H1 (cell line): ENCODE results near the gene SIK2. TPM values are rescaled to one million over a fixed set of nuclear protein-coding genes. Genes with fewer than 3 reads are reported as not detected.

Source experiments
- CTCF ChIA-PET: fragments of 300-600 bp; sonication (Branson Sonifier 250); formaldehyde crosslinking; loops from one replicate; lab custom pipeline; 2021; ENCODE audit not compliant: partially characterized antibody; lab: Charles Lee
- POLR2A ChIA-PET: fragments of 300-600 bp; sonication (Branson Sonifier 250); formaldehyde crosslinking; loops from one replicate; lab custom pipeline; 2021; ENCODE audit warnings: inconsistent platforms; ENCODE audit not compliant: partially characterized antibody; lab: Charles Lee
- DNase-seq, 2 experiments: peaks; one replicate each; pipeline versions ENCODE4 v3.0.0 to v3.0.0-alpha.2; 2010 to 2022; ENCODE audit warnings: low spot score in 2 of 2, low read depth in 1 of 2, mixed read lengths in 1 of 2
- FAIRE-seq: peaks from 2 replicates; lab custom pipeline; 2011; peaks lifted over from hg19 to GRCh38; lab: Jason Lieb, UNC
- H2AFZ ChIP-seq: 2 replicates; pipeline ENCODE4 v1.8.1; 2012; ENCODE audit warnings: low read length, inconsistent platforms
- H2AK5ac ChIP-seq: 2 replicates; pipeline ENCODE4 v1.6.1; 2013; ENCODE audit warnings: low read depth, low read length
- H2BK120ac ChIP-seq: replicated peaks from 2 replicates; pipeline ENCODE3; 2013; ENCODE audit warnings: low read depth, low read length, inconsistent platforms
- H2BK12ac ChIP-seq: 2 replicates; pipeline ENCODE4 v1.6.1; 2013; ENCODE audit warnings: low read depth, low read length
- H2BK15ac ChIP-seq: 2 replicates; pipeline ENCODE4 v1.6.1; 2013; ENCODE audit warnings: low read length
- H2BK20ac ChIP-seq: 2 replicates; pipeline ENCODE4 v1.6.1; 2013; ENCODE audit warnings: low read length
- H2BK5ac ChIP-seq: 2 replicates; pipeline ENCODE4 v1.6.1; 2013; ENCODE audit warnings: low read depth, low read length
- H3K14ac ChIP-seq: 2 replicates; pipeline ENCODE4 v1.6.1; 2013; ENCODE audit warnings: inconsistent platforms; ENCODE audit not compliant: insufficient read length
- H3K18ac ChIP-seq: 2 replicates; pipeline ENCODE4 v1.6.1; 2013; ENCODE audit warnings: low read length; ENCODE audit errors: extremely low read depth
- H3K23ac ChIP-seq: 2 replicates; pipeline ENCODE4 v1.6.1; 2013; ENCODE audit warnings: inconsistent platforms; ENCODE audit not compliant: insufficient read length
- H3K23me2 ChIP-seq: 2 replicates; pipeline ENCODE4 v1.6.1; 2013; ENCODE audit warnings: low read depth, low read length
- H3K27ac ChIP-seq: 2 replicates; pipeline ENCODE4 v1.6.1; 2011; ENCODE audit warnings: low read depth, low read length, inconsistent platforms
- H3K27me3 ChIP-seq, 4 experiments: replicated peaks in 1 of 4; 1 replicate in 1 of 4; 2 replicates in 3 of 4; pipeline versions ENCODE4 v1.6.1 to v1.8.1; 2011 to 2013; ENCODE audit warnings: low read length in 3 of 4, mild to moderate bottlenecking in 3 of 4, inconsistent platforms in 2 of 4, mixed read lengths in 2 of 4, moderate library complexity in 1 of 4; ENCODE audit not compliant: control insufficient read depth in 3 of 4, insufficient read depth in 3 of 4; ENCODE audit errors: extremely low read depth in 1 of 4
- H3K36me3 ChIP-seq, 4 experiments: 2 replicates each; pipeline versions ENCODE4 v1.6.1 to v1.8.1; 2011 to 2013; ENCODE audit warnings: mild to moderate bottlenecking in 4 of 4, low read length in 3 of 4, moderate library complexity in 2 of 4, control low read depth in 1 of 4, inconsistent platforms in 1 of 4; ENCODE audit not compliant: insufficient read depth in 4 of 4, control insufficient read depth in 2 of 4
- H3K4ac ChIP-seq: replicated peaks from 2 replicates; pipeline ENCODE3; 2013; ENCODE audit warnings: low read length, low read depth, mixed read lengths, inconsistent platforms; ENCODE audit not compliant: insufficient read length
- H3K4me1 ChIP-seq, 4 experiments: replicated peaks in 1 of 4; 1 replicate in 1 of 4; 2 replicates in 3 of 4; pipeline versions ENCODE4 v1.6.1 to v1.8.1; 2011 to 2013; ENCODE audit warnings: low read length in 3 of 4, inconsistent platforms in 2 of 4, mixed read lengths in 1 of 4; ENCODE audit not compliant: insufficient read depth in 4 of 4, control insufficient read depth in 3 of 4
- H3K4me2 ChIP-seq, 2 experiments: 2 replicates each; pipeline versions ENCODE4 v1.6.1 to v1.8.1; 2011 to 2013; ENCODE audit warnings: low read depth in 2 of 2, low read length in 2 of 2, control low read depth in 1 of 2, inconsistent platforms in 1 of 2, mild to moderate bottlenecking in 1 of 2; ENCODE audit not compliant: insufficient read depth in 1 of 2
- H3K4me3 ChIP-seq, 4 experiments: fragments of 200-600, 300-600 bp in 1 of 4; sonication (generic), shearing (Covaris generic), sonication (Bioruptor Twin) in 1 of 4; 2 replicates each; pipeline versions ENCODE4 v1.5.1 to v1.8.1; 2011 to 2016; ENCODE audit warnings: low read length in 4 of 4, low read depth in 3 of 4, control low read depth in 2 of 4, inconsistent platforms in 2 of 4, mild to moderate bottlenecking in 2 of 4, mixed read lengths in 1 of 4, moderate library complexity in 1 of 4; ENCODE audit not compliant: insufficient read depth in 2 of 4; ENCODE audit errors: extremely low read depth in 1 of 4
- H3K56ac ChIP-seq: replicated peaks from 2 replicates; pipeline ENCODE3; 2013; ENCODE audit warnings: low read depth, mild to moderate bottlenecking, mixed read lengths, low read length, inconsistent platforms; ENCODE audit not compliant: insufficient read length
- H3K79me1 ChIP-seq: 2 replicates; pipeline ENCODE4 v1.6.1; 2013; ENCODE audit warnings: low read depth, low read length, control low read depth
- H3K79me2 ChIP-seq, 2 experiments: 2 replicates each; pipeline versions ENCODE4 v1.6.1 to v1.8.1; 2012 to 2013; ENCODE audit warnings: low read length in 2 of 2, mild to moderate bottlenecking in 2 of 2, inconsistent platforms in 1 of 2; ENCODE audit not compliant: insufficient read depth in 2 of 2, control insufficient read depth in 1 of 2
- H3K9ac ChIP-seq, 4 experiments: replicated peaks in 1 of 4; 1 replicate in 1 of 4; 2 replicates in 3 of 4; pipeline versions ENCODE4 v1.6.1 to v1.8.1; 2011 to 2013; ENCODE audit warnings: low read depth in 3 of 4, low read length in 3 of 4, control low read depth in 2 of 4, mild to moderate bottlenecking in 2 of 4, moderate library complexity in 2 of 4, inconsistent platforms in 1 of 4; ENCODE audit errors: extremely low read depth in 1 of 4
- H3K9me3 ChIP-seq, 2 experiments: 2 replicates each; pipeline versions ENCODE4 v1.6.1 to v1.8.1; 2012 to 2013; ENCODE audit warnings: mild to moderate bottlenecking in 2 of 2, moderate library complexity in 2 of 2, control low read depth in 1 of 2, inconsistent platforms in 1 of 2, low read depth in 1 of 2, low read length in 1 of 2, mixed read lengths in 1 of 2; ENCODE audit not compliant: insufficient read depth in 2 of 2
- H4K20me1 ChIP-seq, 2 experiments: replicated peaks in 1 of 2; 2 replicates each; pipeline versions ENCODE3 to v1.8.1; 2011 to 2013; ENCODE audit warnings: inconsistent platforms in 2 of 2, low read length in 2 of 2, mild to moderate bottlenecking in 1 of 2; ENCODE audit not compliant: insufficient read depth in 2 of 2, control insufficient read depth in 1 of 2
- H4K5ac ChIP-seq: 2 replicates; pipeline ENCODE4 v1.6.1; 2013; ENCODE audit warnings: low read length, low read depth, mixed read lengths, inconsistent platforms; ENCODE audit not compliant: insufficient read length
- H4K8ac ChIP-seq: 2 replicates; pipeline ENCODE4 v1.8.0; 2013; ENCODE audit warnings: mild to moderate bottlenecking, moderate library complexity, low read length, inconsistent platforms; ENCODE audit not compliant: insufficient read depth; ENCODE audit errors: extremely low read depth
- H4K91ac ChIP-seq: replicated peaks from 2 replicates; pipeline ENCODE3; 2013; ENCODE audit warnings: low read length, mixed read lengths, inconsistent platforms; ENCODE audit not compliant: insufficient read length
- EGR1 ChIP-seq: IDR thresholded peaks from 2 replicates; pipeline ENCODE4 v1.6.1; 2011; ENCODE audit warnings: low read depth, low read length, borderline replicate concordance
- KDM4A ChIP-seq: IDR thresholded peaks from one replicate; pipeline ENCODE4 v1.7.1; 2012; ENCODE audit warnings: low read depth, mild to moderate bottlenecking, moderate library complexity, low read length, inconsistent platforms; ENCODE audit not compliant: severe bottlenecking
- RFX5 ChIP-seq: IDR thresholded peaks from 2 replicates; pipeline ENCODE4 v1.6.1; 2011; ENCODE audit warnings: low read depth, low read length, improper control_type of control experiment, borderline replicate concordance
- SP4 ChIP-seq: IDR thresholded peaks from 2 replicates; pipeline ENCODE4 v1.6.1; 2012; ENCODE audit warnings: low read length, inconsistent platforms
- TAF1 ChIP-seq: IDR thresholded peaks from 2 replicates; pipeline ENCODE4 v1.6.1; 2011; ENCODE audit warnings: mild to moderate bottlenecking, low read depth, low read length
- YY1 ChIP-seq: IDR thresholded peaks from 2 replicates; pipeline ENCODE4 v1.6.1; 2011; ENCODE audit warnings: low read depth, mild to moderate bottlenecking, low read length
- polyA plus RNA-seq, 7 experiments: library from polyadenylated mRNA; depleted of rRNA in 3 of 7; stranded (reverse) in 5 of 7; unstranded in 2 of 7; fragments of >200 nt in 5 of 7; fragments of 200-250 nt in 2 of 7; gene quantifications; 1 replicate in 5 of 7; 2 replicates in 1 of 7; 4 replicates in 1 of 7; pipeline versions ENCODE4 v1.2.1 to v1.2.3, GENCODE V29; 2011 to 2013; ENCODE audit warnings: missing spikeins in 2 of 7, mixed read lengths in 2 of 7
- total RNA-seq: library from RNA; stranded (reverse); fragmentation: NEBNext Ultra II Directional; extraction: Animal tissue kit (Norgen Biotek cat#: 25700); gene quantifications from 2 replicates; pipeline ENCODE4 v1.2.1, GENCODE V29; 2021

SIK2 gene
- total and polyA plus RNA-seq, 2 of the 8 experiments (the other 6 are each of a cell fraction or from before 2014, with no cell fraction given) = 8.8 to 11.2 TPM

DNA sequence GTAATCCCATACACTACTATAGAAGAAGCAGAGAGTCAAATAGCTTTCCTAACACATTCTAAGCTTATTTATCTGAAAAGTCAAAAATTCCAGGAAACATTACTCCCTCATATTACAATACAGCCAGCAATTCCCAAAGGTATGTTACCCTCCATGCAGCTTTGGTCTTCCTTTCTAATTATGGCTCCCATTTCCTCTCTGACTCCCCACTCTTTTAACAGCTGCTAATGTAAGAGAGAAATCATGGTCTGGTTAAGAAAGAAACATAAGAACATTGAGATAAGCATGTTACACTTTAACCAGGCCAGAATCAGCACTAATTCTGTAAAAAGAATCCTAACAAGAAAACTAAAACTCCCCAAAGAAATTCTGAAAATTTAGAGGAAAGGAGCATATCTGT lies 157.1 kb downstream of the SIK2 start:
- Histone ChIP-seq H3K27ac (no peak overlapping the region), H4K20me1 (peaks cover 3 to 4% of the 10 kb centered on the region in 2 experiments), H3K4me1 (peaks cover 0 to 2% (median 0%) of the 10 kb centered on the region in 4 experiments; a peak in 2 of 7 replicates), H3K9me3 (no peaks in the 10 kb centered on the region), H2BK5ac (no peak overlapping the region), H2BK12ac (no peak overlapping the region), H3K4ac (no peak overlapping the region), H3K14ac (no peak overlapping the region), H3K4me3 (no peak overlapping the region), H3K9ac (no peak overlapping the region), H4K5ac (no peak overlapping the region), H3K23ac (no peak overlapping the region), H3K23me2 (no peaks in the 10 kb centered on the region; the same call in 1 of the 2 replicates), H3K4me2 (no peak overlapping the region), H4K91ac (no peak overlapping the region), H3K79me1 (no peaks in the 10 kb centered on the region; the same call in 1 of the 2 replicates), H2AFZ (no peak overlapping the region), H3K56ac (no peak overlapping the region), H3K36me3 (peaks cover 3 to 67% (median 48%) of the 10 kb centered on the region in 4 experiments), H4K8ac (no peak overlapping the region), H2BK20ac (no peak overlapping the region), H3K79me2 (peaks cover 0 to 14% of the 10 kb centered on the region in 2 experiments; a peak in 2 of 4 replicates), H2BK15ac (no peak overlapping the region), H2AK5ac (no peak overlapping the region), H3K27me3 (no peaks in the 10 kb centered on the region), H3K18ac (no peak overlapping the region), H2BK120ac (no peak overlapping the region)
- FAIRE-seq = no peak
- ChIA-PET POLR2A (interaction anchor here (1.3 kb wide), 1 partner anchor 21 kb away, joined by 3 read pairs; no protein-coding TSS in a partner anchor), CTCF (interaction anchor here (0.9 to 11.4 kb wide), 5 partner anchors 9 to 176 kb away, joined by 3 to 106 read pairs (median 3); no protein-coding TSS in a partner anchor)
- no peak for DNase-seq
- no peak for TF ChIP-seq EGR1
- no peak for TF ChIP-seq RFX5
- TF ChIP-seq YY1 = no peak
- TF ChIP-seq SP4 = no peak
- no peak for TF ChIP-seq TAF1
- TF ChIP-seq KDM4A = no peak
